HG03175 (cell line): Measurements from ENCODE around the gene PAFAH2.

Source experiments
- ATAC-seq: cut with Tn5 transposase; IDR thresholded peaks from one replicate; pipeline ENCODE4 v1.9.1; 2021; ENCODE audit warnings: mild to moderate bottlenecking, moderate library complexity; ENCODE audit not compliant: unreplicated experiment

PAFAH2 gene

GRCh38 chr1:26031611-26032220 lies 33.9 kb upstream of the PAFAH2 start:
- ATAC-seq = no peak

GRCh38 chr1:26031196-26031595 lies 33.3 kb upstream of the PAFAH2 start:
- no peak for ATAC-seq

DNA sequence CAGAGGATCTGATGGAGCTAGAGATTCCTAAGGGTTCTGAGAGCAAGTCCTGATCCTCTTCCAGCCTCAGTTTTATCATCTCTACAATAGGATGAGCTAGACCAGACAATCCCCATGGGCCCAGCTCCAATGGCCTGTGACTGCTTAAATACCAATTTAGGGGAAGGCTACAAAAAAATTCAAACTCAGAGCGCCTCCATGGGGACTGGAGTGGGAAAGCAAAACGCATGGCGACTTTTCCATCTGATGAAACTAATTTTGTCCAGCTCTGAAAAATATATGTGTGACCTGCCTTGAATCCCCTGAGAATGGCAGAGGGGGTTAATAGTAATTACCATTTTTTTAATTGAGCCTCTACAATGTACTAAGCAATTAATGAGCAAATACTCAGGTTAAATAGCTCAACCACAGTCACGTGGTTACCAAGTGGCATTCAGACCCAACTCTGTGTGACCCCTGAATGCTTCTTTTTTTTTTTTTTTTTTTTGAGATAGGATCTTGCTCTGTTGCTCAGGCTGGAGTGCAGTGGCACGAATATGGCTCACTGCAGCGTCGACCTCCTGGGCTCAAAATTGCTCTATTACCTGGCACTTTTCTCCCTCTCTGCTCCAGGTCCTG lies 32.1 kb upstream of the PAFAH2 start:
- no peak for ATAC-seq

GRCh38 chr1:26029054-26029863 lies 31.4 kb upstream of the PAFAH2 start:
- ATAC-seq = no peak

- ATAC-seq = no peak
These were observed 30.7 kb upstream of the PAFAH2 start for GRCh38 chr1:26028490-26028980.

DNA sequence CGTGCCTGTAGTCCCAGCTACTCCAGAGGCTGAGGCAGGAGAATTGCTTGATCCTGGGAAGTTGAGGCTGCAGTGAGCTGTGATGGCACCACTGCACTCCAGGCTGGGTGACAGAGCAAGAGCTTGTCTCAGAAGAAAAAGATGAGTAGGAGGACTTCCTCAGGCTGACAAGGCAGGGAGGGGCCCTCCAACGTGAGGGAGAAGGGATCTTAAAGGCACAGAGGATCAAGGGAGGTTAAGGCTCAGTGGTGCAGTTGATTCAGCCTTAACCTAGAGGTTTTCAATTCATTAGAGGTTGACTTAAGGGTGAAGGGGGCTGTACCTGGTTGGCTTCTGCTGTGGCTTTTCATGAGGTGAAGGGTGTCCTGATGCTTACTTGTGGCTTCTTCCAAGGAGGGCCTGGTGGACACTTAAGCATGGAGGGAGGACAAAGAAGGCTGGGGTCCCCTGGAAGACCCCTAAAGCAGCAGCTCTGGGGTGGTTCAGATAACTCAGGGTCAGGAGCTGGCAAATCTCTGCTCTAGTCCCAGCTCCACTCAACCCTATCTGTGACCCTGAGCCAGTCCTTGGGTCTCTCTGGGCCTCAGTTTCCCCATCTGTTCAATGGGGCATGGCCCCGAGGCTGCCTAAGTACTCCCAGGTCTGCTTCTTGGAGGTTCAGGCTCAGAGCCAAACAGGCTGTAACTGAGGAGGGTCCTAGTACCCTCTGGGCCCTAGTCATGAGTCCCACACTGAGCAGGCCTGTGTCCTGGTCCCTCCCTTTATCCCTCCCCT lies 30.0 kb upstream of the PAFAH2 start:
- ATAC-seq = no peak

DNA sequence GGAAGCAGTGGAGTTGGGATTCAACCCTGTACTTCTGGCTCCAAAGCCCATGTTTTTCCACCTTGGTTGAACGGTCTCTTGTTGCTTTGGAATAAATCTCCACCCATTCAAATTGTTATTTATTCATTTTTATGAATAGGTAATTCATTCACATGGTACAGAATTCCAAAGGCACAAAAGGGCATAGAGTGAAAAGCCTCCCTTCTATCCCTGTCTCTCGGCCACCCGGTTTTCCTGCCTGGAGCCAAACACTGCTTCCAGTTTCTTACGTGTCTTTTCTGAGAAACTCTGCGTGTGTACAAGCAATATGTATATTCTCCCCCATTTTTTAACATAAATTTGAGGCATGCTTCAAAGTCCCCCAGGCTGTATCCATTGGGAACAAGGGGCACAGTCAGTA lies 27.7 kb upstream of the PAFAH2 start:
- ATAC-seq = no peak

DNA sequence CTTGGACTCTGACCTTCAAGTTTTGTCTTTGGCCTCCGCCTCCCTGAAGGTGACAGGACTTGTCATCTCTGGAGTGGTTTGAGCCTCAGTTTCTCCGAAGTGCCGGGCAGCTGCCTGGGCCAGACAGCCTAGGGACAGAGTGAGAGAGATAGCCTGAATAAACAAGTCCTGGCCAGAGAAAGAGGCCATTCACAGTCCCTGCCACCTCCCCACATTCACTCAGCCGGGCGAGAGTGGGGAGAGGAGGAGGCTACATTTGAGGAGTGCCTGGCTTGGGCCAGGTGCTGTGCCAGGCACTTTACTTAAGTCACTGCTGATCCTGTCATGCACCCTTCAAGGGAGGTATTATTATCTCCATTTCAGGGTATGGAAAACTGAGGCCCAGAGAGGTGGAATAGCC lies 27.2 kb upstream of the PAFAH2 start:
- no peak for ATAC-seq

DNA sequence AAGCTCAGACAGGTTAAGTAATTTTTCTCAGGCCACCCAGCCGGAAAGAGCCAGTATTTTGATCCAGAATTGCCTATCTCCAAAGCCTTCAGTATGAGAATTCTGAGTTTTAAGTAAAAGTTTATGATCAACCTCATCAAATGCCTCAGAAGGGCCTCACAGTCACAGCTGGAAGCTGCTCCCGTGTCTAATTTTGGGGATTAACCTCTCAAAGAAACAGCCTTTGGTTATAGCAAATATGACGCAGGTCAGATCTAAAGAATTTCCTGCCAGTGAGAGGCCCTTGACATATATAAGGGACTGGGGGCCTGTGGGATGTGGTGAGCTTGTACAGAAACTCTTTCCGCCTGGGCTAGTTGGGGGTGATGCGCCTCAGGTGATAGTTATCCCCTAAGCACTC lies 26.0 kb upstream of the PAFAH2 start:
- ATAC-seq = no peak

- ATAC-seq = no peak
These were observed 25.1 kb upstream of the PAFAH2 start for GRCh38 chr1:26023009-26023408.

DNA sequence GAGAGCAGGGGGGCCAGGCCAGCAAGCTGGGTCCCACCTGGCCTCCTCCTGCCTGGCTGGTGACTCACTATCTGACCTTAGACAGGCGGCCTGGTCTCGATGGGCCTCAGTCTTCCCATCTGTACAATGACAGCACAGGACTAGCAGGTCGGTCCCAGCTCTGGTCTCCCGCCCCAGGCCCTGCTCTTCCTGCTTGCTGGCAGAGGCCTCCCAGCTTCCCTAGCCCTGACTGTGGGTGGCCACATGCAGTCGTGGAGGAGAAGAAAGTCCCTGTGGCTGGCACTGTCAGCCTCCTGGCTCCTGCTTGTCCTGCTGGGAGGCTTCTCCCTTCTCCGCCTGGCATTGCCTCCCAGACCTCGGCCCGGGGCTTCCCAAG lies 24.5 kb upstream of the PAFAH2 start:
- no peak for ATAC-seq

- no peak for ATAC-seq
These were observed 24.0 kb upstream of the PAFAH2 start, which contains the start of gene EXTL1 for GRCh38 chr1:26021647-26022403. EXTL1 (plus strand) TSS chr1:26021775; CDS start chr1:26022647, 872 bp downstream.

- ATAC-seq = no peak
These were observed 23.2 kb upstream of the PAFAH2 start for GRCh38 chr1:26020941-26021646.

DNA sequence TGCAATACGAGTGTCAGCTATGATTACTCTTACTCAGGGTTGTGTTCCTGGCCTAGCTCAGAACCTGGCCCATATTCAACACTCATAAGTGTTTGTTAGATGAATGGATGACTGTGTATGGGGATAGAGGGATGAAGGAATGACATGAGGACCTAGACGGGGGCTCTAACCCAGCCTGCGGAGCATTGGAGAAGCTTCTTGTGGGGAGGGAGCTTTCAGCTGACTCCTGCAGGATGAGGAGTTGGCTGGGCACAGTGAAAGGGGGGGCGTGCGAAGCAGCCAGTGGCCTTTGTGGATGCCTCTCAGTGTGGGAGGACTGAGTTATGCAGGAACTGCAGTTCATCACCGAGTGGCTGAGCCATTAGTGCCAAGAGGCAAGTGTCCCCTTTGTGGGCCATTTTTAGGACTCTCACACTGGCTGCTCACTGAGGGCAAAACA lies 22.5 kb upstream of the PAFAH2 start:
- no peak for ATAC-seq

- no peak for ATAC-seq
These were observed 21.9 kb upstream of the PAFAH2 start for GRCh38 chr1:26019641-26020315.

GRCh38 chr1:26017606-26018005 lies 19.7 kb upstream of the PAFAH2 start:
- ATAC-seq = no peak

DNA sequence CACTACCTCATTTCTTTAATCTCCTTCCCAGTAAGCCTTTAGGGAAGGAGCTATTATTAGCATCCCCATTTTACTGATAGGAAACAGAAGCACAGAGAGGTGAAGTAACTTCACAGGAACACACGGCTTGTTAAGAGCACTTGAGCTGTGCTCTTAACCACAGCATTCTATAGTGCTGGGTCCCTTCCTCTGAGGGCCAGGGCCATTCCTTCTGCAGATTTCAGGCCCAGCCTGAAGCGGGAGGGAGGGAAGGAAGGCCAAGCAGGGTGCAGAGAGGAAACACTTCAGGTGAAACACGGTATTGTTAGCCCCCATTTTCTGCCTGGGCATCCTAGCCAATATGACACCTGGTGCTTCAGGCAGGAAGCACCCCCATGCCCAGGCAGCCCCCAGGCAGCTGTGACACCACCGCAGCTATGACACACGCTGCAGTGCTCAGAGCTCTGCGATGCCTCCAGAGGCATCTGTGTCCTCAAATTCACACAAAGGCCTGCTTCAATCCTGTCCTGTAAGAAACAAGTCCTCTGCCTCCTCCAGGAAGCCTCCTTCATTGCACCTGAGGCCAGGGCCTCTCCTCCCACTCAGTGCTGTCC lies 19.2 kb upstream of the PAFAH2 start:
- ATAC-seq = no peak

DNA sequence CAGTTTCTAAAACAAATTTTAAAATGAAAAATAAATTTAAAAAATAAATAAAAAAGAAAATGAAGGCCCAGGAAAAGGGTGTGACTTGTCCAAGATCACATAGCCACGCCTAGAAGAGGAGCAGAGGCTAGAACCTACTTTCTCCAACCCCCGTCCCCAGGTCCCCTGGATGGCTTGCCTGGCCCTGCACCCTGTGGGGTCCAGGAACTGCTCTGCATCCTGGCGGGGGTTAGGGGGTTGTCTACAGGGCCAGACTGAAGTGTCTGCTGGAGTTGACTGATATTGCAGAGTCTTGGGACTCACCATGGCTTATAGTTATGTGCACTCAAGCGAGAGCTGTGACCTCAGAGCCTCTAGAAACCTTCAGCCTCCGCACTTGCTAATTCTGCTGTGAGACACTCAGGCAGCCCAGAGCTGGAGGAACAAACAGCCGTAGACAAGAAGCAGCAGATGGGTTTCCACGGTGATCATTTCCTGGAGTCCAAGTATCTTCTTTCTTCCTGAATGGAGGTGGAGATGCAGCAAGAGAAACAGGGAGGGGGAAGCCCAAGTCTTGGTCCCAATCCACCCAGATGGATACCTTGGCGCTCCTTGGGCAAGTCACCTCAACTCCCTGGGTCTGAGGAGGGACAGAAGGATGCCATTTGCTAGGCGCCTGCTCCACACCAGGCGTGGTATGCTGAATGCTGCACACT lies 18.5 kb upstream of the PAFAH2 start:
- no peak for ATAC-seq
